Measurements from ENCODE around the gene DSCAML1.

DNA sequence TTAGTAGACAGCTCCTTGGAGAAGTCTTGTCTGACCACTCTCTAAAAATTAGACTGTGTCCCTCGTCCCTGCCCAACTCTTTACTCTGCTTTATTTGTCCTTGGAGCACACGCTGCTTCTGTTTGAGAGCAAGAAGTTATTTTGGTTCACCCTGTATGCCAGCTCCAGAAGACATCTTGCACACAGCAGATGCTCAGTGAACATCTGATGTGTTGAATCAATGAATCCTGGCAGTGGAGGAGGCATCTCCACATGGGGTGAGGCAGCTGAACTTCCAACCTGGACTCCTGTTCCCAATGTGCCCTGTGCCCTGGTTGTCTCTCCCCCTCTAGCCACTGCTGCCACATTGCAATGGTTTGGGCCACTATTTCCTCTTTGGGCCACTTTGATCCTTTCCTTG lies 255.8 kb downstream of the DSCAML1 start:
- TF ChIP-seq, protein P1, sequence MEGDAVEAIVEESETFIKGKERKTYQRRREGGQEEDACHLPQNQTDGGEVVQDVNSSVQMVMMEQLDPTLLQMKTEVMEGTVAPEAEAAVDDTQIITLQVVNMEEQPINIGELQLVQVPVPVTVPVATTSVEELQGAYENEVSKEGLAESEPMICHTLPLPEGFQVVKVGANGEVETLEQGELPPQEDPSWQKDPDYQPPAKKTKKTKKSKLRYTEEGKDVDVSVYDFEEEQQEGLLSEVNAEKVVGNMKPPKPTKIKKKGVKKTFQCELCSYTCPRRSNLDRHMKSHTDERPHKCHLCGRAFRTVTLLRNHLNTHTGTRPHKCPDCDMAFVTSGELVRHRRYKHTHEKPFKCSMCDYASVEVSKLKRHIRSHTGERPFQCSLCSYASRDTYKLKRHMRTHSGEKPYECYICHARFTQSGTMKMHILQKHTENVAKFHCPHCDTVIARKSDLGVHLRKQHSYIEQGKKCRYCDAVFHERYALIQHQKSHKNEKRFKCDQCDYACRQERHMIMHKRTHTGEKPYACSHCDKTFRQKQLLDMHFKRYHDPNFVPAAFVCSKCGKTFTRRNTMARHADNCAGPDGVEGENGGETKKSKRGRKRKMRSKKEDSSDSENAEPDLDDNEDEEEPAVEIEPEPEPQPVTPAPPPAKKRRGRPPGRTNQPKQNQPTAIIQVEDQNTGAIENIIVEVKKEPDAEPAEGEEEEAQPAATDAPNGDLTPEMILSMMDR (conservative IDR thresholded peaks at IDR 0.05; ENCODE audit: low read length): no peak
- TF ChIP-seq EZH2phosphoT487 (IDR thresholded peaks at IDR 0.05; ENCODE audit: borderline replicate concordance, low read depth, low read length): no peak

Measured in OCI-LY7 (cell line).